RCC 7860 (cell line): ENCODE results near the gene CBFA2T2.

Experiments
- DNase-seq: peaks from one replicate; pipeline ENCODE4 v3.0.0-alpha.2; 2015; ENCODE audit warnings: low spot score
- FAIRE-seq: peaks from 2 replicates; lab custom pipeline; 2012; peaks lifted over from hg19 to GRCh38; lab: Jason Lieb, UNC

The CBFA2T2 gene

DNA sequence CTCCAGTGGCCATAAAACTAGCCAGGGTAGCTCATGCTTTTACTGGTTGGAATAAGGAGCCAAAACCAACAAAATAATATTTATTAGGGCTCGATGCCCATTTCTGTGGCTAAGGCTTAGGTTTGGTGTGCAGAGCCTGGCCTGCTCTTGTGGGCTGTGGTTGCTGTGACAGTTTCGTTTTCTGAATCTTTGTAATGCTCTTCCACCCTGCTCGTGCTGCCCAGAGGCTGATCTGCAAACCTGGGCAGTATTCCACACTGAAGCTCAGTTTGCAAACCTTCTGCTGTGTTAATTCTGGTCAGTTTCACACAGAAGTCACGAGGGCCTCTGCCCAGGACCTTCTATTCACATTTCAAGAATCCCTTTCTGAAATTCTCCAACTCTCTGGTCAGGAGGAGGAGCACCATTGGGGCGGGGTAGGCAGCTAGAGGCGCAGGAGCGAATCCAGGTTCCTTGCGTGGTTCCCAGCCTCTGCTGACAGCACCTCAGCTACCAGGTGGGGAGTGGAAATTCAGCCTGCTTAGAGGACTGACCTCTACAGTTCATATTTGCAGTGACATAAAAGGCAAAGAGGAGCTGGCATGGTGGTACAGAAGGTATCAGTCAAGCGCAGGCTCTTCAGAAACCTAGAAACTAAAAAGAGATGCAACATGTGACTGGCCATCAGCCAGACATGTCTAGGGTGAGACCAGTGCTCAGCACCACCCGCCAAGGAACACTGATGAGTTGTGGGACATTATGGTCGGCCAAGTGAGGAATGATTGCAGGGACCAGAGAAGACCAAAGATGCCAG, 157.9 kb downstream of the CBFA2T2 start:
- FAIRE-seq (no peak), DNase-seq (no peak)

DNA sequence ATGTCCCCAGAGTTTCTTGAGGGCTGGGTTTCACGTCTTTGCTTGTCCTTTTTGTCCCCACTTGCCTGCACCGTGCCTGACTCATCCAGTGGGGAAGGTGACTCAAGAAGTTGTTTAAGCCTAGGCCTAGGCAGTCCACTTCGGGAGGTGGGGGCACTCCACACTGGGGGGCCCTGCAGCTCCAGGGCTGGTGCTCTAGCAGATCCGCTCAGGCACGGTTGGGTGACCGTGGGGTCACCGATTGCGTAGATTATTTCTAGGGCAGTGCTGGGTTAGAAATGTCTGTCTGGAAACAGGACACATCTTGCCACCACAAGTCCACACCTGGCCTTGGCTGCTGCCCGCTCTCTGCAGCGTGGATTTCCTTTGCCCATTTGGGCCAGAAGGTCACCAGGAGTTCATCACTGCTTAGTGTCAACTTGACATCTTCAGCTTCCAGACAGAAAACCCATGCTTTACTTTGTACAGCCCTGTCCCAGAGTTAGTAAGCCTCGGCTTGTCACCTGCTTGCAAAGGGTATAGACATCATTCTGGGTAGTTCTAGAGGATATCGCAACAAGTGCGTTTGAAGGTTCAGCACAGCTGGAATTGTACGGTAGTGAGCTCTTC, 158.6 kb downstream of the CBFA2T2 start:
- FAIRE-seq = no peak

DNA sequence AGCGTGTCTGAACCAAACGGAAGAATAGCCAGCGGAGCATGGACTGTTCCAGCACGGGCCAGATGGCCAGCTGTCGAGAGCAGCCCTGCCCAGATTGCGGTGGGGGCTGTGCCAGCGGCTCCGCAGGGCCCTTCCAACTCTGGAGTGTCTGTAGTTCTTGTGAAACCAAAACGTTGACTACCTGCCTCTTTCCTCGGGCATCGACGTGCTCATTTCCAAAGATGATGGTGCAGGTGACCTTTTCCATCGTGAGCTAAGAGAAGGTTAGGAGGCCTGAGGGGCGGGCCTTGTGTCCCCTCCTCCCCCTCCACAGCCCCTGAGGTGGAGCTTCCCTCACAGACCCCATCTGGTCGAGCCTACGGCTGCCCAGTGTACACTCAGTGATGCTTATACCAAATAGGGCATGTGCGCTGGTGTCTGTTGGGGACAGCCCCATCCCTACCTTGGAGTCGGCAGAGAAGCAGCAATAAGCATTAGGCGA, 159.3 kb downstream of the CBFA2T2 start:
- FAIRE-seq (no peak), DNase-seq (no peak)

More for the DNA sequence above, 158.6 kb downstream of the CBFA2T2 start:
- DNase-seq = peak; percentile 24

DNA sequence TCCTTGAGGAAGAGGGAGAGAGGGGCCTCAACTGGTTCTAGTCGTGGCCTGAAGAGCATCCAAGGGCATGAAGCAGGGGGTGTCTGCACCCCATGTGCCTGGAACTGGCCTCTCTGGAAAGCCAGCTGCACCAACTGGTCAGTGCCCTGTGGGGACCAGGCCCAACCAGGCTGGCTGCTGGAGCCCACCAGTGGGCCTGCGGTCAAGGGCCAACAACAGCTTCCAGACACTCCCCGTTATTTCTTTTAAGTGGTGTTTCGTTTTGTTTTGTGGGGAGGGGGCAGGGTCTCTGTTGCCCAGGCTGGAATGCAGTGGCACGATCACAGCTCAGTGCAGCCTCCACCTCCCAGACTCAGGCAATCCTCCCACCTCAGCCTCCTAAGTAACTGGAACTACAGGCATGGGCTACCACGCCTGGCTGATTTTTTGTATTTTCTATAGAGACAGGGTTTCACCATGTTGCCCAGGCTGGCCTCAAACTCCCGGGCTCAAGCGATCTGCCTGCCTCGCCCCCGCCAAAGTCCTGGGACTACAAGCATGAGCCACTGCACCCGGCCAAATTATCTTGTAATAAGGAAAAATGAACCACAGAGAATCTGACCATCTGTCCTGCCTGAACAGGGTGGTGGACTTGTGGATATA, 160.3 kb downstream of the CBFA2T2 start:
- DNase-seq = no peak
- FAIRE-seq = no peak

- DNase-seq = no peak
- no peak for FAIRE-seq
These were observed 161.1 kb downstream of the CBFA2T2 start for GRCh38 chr20:33650753-33651561.

DNA sequence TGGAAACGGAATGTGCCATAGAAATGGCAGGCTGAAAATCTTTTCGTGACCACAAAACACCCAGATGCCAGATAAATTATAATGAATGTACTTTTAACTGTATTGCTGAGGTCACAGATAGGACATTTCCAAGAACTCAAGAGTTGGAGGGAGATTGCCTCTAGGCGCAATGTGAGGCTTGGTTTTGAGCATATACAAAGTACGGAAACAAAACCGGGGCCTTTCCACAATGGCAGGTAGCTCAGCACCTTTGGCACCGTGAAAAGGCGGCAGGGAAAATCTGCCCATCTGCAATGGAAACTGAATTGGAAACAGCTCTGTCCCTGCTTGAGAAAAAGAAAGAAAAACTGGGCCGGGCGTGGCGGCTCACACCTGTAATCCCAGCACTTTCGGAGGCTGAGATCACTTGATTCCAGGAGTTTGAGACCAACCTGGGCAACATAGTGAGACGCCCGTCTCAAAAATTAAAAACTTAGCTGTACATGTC, 161.7 kb downstream of the CBFA2T2 start:
- FAIRE-seq (no peak), DNase-seq (no peak)

DNA sequence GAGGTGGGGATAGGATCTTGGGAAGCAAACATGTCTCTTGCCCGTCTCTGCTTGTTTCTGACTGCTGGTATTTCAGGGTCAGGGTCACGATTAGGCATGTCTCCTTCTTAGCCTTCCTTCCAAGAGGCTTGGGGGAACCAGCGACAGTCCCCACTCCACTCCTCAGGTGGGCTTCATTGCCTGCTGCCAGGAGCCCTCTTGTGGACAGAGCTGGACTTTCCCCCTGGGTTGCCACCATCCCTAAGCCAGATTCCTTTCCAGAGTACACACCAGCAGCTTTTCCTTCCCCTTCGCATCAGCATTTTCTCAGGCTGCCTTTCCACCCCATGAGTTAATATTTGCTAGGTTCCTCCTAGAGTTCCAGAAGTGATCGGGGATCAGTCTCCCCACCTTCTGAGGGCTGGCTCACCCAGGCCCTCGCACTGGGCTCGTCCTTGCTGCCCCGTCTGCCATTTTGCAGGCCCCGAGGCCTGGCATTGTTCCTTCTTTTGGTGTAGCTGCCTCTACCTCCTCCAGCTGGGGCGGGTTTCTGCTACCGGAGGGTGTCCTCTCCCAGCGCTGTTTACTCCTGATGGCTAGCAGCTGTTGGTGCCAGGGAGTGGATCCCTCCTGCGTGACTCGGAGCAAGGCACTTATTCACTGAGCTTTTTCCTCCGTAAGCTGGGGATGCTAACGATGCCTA, 163.5 kb downstream of the CBFA2T2 start:
- FAIRE-seq (no peak), DNase-seq (peak; percentile 61)

GRCh38 chr20:33653900-33654596, 164.2 kb downstream of the CBFA2T2 start:
- no peak for DNase-seq
- no peak for FAIRE-seq

GRCh38 chr20:33654680-33655161, 164.8 kb downstream of the CBFA2T2 start:
- FAIRE-seq = no peak
- DNase-seq = no peak

- DNase-seq (no peak), FAIRE-seq (no peak)
These were observed 165.3 kb downstream of the CBFA2T2 start for GRCh38 chr20:33655164-33655563.

- no peak for FAIRE-seq
These were observed 166.3 kb downstream of the CBFA2T2 start for GRCh38 chr20:33656010-33656782.

DNA sequence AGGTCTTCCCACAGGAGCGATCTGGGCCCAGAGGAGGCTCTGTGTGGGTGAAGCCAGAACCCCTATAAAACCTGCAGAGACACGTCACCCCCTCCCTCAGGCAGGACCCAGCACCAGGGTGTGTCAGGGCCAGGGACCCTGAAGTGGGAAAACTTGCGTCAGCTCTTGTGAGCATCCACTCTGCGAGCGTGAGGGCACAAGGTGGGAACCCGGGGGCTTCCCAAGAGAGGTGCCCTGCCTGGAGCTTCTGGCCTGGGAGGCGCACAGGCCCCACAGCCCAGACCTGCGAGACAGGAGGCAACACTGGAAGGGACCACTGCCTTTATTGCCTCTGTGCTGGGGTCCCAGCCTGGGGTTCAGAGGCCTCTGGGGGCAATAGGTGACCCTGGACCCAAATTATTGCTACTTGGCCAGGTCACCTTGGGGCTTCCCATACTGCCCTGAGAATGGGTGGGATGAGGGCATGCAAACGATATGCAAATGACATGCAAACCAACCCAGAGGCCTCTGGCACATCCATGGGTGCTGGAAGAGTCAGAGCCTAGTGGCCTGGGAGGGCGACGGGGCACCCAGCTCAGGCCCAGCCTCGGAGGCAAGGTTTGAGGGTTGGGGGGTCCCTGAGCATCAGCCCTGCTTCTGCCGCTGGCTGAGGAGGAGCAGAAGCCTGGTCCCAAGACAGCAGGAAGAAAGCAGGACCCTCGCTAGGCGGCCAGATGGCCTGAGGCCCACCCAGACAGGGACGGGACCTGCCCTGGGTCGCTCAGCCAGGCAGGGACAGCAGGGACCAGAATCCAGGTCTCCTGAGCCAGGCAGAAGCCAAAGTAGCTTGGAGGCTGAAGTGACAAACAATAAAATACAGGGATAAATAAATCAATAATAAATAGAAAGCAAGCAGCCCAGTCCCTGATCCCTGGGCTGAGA, 167.1 kb downstream of the CBFA2T2 start:
- FAIRE-seq (no peak), DNase-seq (no peak)

More at GRCh38 chr20:33656010-33656782, 166.3 kb downstream of the CBFA2T2 start:
- DNase-seq = no peak

DNA sequence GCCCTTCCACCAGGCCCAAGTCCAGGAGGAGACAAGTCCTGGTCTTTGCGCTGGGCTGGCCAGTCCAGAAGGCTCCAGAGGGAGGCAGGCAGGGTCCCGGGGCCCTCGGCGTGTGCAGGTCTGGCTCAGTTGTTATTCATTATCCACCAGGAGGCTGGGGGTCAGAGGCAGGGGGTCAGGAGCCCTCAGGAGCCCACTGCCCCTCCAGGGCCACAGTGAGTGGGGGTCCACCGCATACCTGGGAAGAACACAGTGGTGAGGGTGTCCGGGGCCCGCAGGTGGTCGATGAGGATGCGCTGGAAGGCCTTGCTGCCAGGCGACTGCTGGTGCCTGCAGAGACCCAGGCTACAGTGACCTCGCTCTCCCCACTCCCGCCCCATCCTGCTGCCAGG, 167.8 kb downstream of the CBFA2T2 start:
- no peak for FAIRE-seq
- DNase-seq = no peak

GRCh38 chr20:33658510-33658909, 168.6 kb downstream of the CBFA2T2 start:
- FAIRE-seq (no peak), DNase-seq (no peak)

- FAIRE-seq (no peak), DNase-seq (no peak)
These were observed 169.0 kb downstream of the CBFA2T2 start for GRCh38 chr20:33658929-33659328.

GRCh38 chr20:33659341-33660034, 169.6 kb downstream of the CBFA2T2 start:
- DNase-seq (no peak), FAIRE-seq (no peak)

DNA sequence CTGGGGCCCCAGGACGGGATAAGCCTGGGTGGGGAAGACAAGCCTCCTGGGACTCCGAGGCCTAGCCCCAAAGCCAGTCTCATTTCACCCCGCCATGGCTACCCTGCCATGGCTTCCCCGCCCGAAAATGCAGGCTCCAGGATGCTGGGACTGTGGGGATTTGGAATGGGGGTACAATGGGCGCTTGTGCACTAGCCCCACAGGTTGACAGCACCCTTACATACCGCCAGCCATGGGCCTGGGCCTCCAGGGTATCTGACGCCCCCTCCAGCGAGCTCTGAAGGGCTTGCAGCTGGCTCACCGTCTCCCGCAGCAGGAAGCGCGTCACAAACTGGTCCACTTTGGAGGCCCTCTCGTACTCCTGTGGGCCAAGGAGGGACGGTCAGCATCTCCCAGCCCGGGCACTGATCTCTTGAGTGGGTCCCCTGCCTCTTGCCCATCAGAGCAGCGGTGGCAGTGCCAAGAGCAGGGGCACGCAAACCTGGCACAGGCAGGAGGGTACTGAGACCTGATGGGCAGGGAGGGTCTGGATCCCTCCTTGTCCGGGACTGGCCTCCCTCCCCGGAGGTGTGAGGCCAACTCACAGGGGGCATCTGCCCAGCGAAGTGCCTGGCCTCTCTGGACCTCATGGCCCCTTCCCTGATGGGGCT, 170.3 kb downstream of the CBFA2T2 start:
- FAIRE-seq (no peak), DNase-seq (no peak)
